ENCODE measurements around the gene METTL25B. TPM values are rescaled to one million over a fixed set of nuclear protein-coding genes. Genes with fewer than 3 reads are reported as not detected.

The METTL25B gene
- total and polyA plus RNA-seq, 11 donors, result 8.9 to 24.3 (median 15.5) TPM

- Histone ChIP-seq H3K27ac (peak overlapping the region in 10 of 12 donors; percentile 81 to 99 (median 95)), H3K36me3 (peaks cover 0 to 10% (median 5%) of the 10 kb centered on the region in 9 donors), H3K4me1 (peaks cover 0 to 40% (median 31%) of the 10 kb centered on the region in 12 donors), H3K27me3 (no peaks in the 10 kb centered on the region), H3K4me3 (peak overlapping the region in 7 of 12 donors; percentile 64 to 100 (median 81)), H3K9me3 (no peaks in the 10 kb centered on the region)
- TF ChIP-seq POLR2A (IDR thresholded peaks at IDR 0.05), result no peak
- TF ChIP-seq CTCF (IDR thresholded peaks at IDR 0.05), result no peak
- WGBS, 4 donors, result 78 to 94% (median 91%) methylated on average over 5 of the region's 5 CpGs
- ATAC-seq, result no peak
- intact Hi-C loops (cut with DNase I), result loop anchor here in 7 of 10 donors (1.0 to 5.0 kb wide), 5 partner anchors 13 to 38 kb away; partner anchors contain the start of genes ISG20L2 (in 5 of the 7), METTL25B (in 5 of the 7) and MRPL24 (in 3 of the 7)
- no peak for DNase-seq
Observed at GRCh38 chr1:156765666-156766065, 37.4 kb downstream of the METTL25B start.

DNA sequence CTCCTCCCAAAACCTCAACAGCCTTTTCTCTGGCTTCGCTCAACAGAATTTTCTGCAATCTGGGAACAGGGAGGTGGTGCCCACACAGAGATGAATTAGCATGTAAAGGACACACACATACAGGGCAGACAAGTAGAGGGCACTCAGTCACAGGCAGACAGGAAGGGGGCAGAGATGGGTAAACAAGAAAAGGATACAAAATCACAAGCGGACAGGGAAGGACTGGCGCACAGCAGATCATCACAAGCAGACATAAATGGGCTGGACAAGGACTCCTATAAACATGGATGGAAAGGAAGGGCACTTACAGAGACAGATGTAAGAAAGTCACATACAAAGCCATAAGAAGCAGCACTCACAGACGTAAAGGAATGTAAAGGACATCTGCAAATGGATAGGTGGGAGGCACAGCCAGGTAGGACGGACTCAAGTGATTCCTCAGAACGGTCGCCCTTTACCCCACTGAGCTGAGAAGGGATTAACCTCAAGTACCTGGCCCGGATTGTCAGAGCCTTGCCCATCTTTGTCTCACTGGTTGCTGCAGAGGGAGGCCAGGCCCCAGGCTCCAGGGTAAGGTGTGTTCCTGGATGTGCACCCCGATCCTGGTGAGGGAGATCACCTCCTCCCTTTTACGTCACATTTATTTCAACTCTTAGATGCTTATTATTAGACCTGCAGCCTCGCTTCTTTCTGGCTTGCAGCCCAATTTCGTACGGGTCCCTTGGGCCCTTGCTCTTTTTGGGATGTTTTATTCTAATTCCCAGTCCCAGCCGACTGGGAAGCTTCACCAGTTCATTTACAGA, 38.2 kb downstream of the METTL25B start:
- DNase-seq (no peak), ATAC-seq (peak in 3 of 4 donors; percentile 6 to 21 (median 14))
- no peaks in the 10 kb centered on the region for H3K27me3 ChIP-seq
- intact Hi-C loops (cut with DNase I), result loop anchor here in 9 of 10 donors (1.0 to 5.0 kb wide), 8 partner anchors 14 to 39 kb away; partner anchors contain the start of genes ISG20L2 (in 7 of the 9), METTL25B (in 7 of the 9), MRPL24 (in 5 of the 9) and HDGF (in 1 of the 9)
- WGBS, 4 donors, result 6 to 8% (median 7%) methylated on average over 14 of the region's 14 CpGs
- H3K9me3 ChIP-seq, result no peaks in the 10 kb centered on the region
- H3K4me3 ChIP-seq, result peak overlapping the region; percentile 43 to 100 (median 79)
- H3K27ac ChIP-seq, result peak overlapping the region; percentile 33 to 99 (median 94)
- no peak for TF ChIP-seq POLR2A (IDR thresholded peaks at IDR 0.05)
- no peak for TF ChIP-seq CTCF (IDR thresholded peaks at IDR 0.05)
- H3K4me1 ChIP-seq, result peaks cover 0 to 48% (median 39%) of the 10 kb centered on the region in 12 donors
- peaks cover 0 to 17% (median 9%) of the 10 kb centered on the region in 9 donors for H3K36me3 ChIP-seq

- H3K27ac ChIP-seq, result peak within 1 kb of the TSS; percentile 81 to 99 (median 95)
- H3K27me3 ChIP-seq, result no peaks in the 10 kb centered on the region
- ATAC-seq (peak; percentile 95 to 98 (median 98)), DNase-seq (peak; percentile 97 to 99 (median 98))
- no peaks in the 10 kb centered on the region for H3K9me3 ChIP-seq
- intact Hi-C loops (cut with DNase I), result loop anchor here in 9 of 10 donors (1.0 to 5.0 kb wide), 7 partner anchors 14 to 40 kb away; partner anchors contain the start of genes ISG20L2 (in 7 of the 9), METTL25B (in 7 of the 9), MRPL24 (in 5 of the 9) and HDGF (in 1 of the 9)
- H3K4me1 ChIP-seq, result peaks cover 0 to 54% (median 44%) of the 10 kb centered on the region in 12 donors
- 0 to 1% (median 0%) methylated on average over 25 to 50 of the region's 50 CpGs for WGBS, 4 donors
- peaks cover 0 to 23% (median 15%) of the 10 kb centered on the region in 9 donors for H3K36me3 ChIP-seq
- TF ChIP-seq POLR2A (IDR thresholded peaks at IDR 0.05) (peak in 1 of 2 donors; percentile 40), CTCF (IDR thresholded peaks at IDR 0.05) (no peak)
- H3K4me3 ChIP-seq, result peak within 1 kb of the TSS; percentile 52 to 100 (median 80)
Observed at GRCh38 chr1:156767101-156767878, 39.0 kb downstream of the METTL25B start, which contains the start of gene PRCC. PRCC (plus strand) TSS chr1:156767535; CDS start chr1:156767772, 237 bp downstream.
